HepG2 (cell line): ENCODE results near the gene PTPRD. TPM values are rescaled to one million over a fixed set of nuclear protein-coding genes. Genes with fewer than 3 reads are reported as not detected.

ENCODE experiments used
- ATAC-seq: fragments of 200-7000 bp; cut with Tn5 transposase; 3 replicates; pipeline ENCODE4 v1.9.1; 2020; ENCODE audit warnings: mild to moderate bottlenecking, moderate library complexity
- BruUV-seq: library from RNA; stranded (reverse); fragments of 400-500 nt; replicated peaks from 2 replicates; lab custom pipeline; 2021; lab: Mats Ljungman, UMichigan
- CTCF ChIA-PET: fragments of 300-600 bp; formaldehyde crosslinking; extraction: SDS; loops from one replicate; lab custom pipeline; 2021; ENCODE audit warnings: low total read pairs, inconsistent platforms, low intra/inter-chr PET ratio; lab: Yijun Ruan, JAX
- POLR2A ChIA-PET: fragments of 350-600 bp; sonication (Branson Sonifier 250); formaldehyde crosslinking; loops from one replicate; lab custom pipeline; 2020; ENCODE audit warnings: antibody characterized with exemption, inconsistent platforms; lab: Yijun Ruan, JAX
- DNase-seq: peaks from one replicate; pipeline ENCODE4 v3.0.0-alpha.2; 2015; ENCODE audit warnings: low spot score
- FAIRE-seq: peaks from 3 replicates; lab custom pipeline; 2011; peaks lifted over from hg19 to GRCh38; lab: Jason Lieb, UNC
- H2AFZ ChIP-seq: one replicate; pipeline ENCODE4 v1.6.1; 2011; ENCODE audit warnings: low read length, inconsistent platforms
- H3K27ac ChIP-seq: fragments of 300-600 bp; 3 replicates; pipeline ENCODE4 v1.8.0; 2011; ENCODE audit warnings: mixed run types, mild to moderate bottlenecking, mixed read lengths, low read length, inconsistent platforms; ENCODE audit not compliant: insufficient read depth; ENCODE audit errors: extremely low read length
- H3K27me3 ChIP-seq, 2 experiments: fragments of 200-600 bp in 1 of 2; 2 replicates in 1 of 2; 3 replicates in 1 of 2; pipeline versions ENCODE4 v1.6.0 to v1.8.0; 2011; ENCODE audit warnings: low read length in 2 of 2, mild to moderate bottlenecking in 2 of 2, moderate library complexity in 2 of 2, inconsistent platforms in 1 of 2; ENCODE audit not compliant: insufficient read depth in 2 of 2, control insufficient read depth in 1 of 2
- H3K36me3 ChIP-seq, 2 experiments: fragments of 200-600 bp in 1 of 2; replicated peaks in 1 of 2; 2 replicates in 1 of 2; 3 replicates in 1 of 2; pipeline versions ENCODE4 v1.5.1 to v1.8.0; 2011; ENCODE audit warnings: low read length in 2 of 2, inconsistent platforms in 1 of 2; ENCODE audit not compliant: insufficient read depth in 2 of 2, control insufficient read depth in 1 of 2
- H3K4me1 ChIP-seq: 2 replicates; pipeline ENCODE4 v1.5.1; 2012; ENCODE audit warnings: low read length, inconsistent platforms; ENCODE audit not compliant: insufficient read depth
- H3K4me2 ChIP-seq: 2 replicates; pipeline ENCODE4 v1.6.0; 2011; ENCODE audit warnings: low read depth, low read length, inconsistent platforms
- H3K4me3 ChIP-seq, 3 experiments: fragments of 200-600 bp in 1 of 3; sonication (generic), shearing (Covaris generic) in 1 of 3; replicated peaks in 1 of 3; 2 replicates each; pipeline ENCODE4 v1.5.1; 2011 to 2016; ENCODE audit warnings: low read length in 3 of 3, inconsistent platforms in 2 of 3, low read depth in 2 of 3, mild to moderate bottlenecking in 2 of 3, control low read depth in 1 of 3, mixed read lengths in 1 of 3; ENCODE audit not compliant: insufficient read depth in 1 of 3
- H3K79me2 ChIP-seq: one replicate; pipeline ENCODE4 v1.6.1; 2011; ENCODE audit warnings: low read length, inconsistent platforms; ENCODE audit not compliant: insufficient read depth
- H3K9ac ChIP-seq: 2 replicates; pipeline ENCODE4 v1.6.0; 2011; ENCODE audit warnings: mild to moderate bottlenecking, low read depth, low read length, inconsistent platforms; ENCODE audit not compliant: insufficient read depth
- H3K9me3 ChIP-seq: 2 replicates; pipeline ENCODE4 v1.5.1; 2012; ENCODE audit warnings: mild to moderate bottlenecking, low read length
- H4K20me1 ChIP-seq: 2 replicates; pipeline ENCODE4 v1.6.0; 2011; ENCODE audit warnings: inconsistent platforms, mild to moderate bottlenecking, low read length, moderate library complexity; ENCODE audit not compliant: insufficient read depth
- DBP ChIP-seq: sonication (generic); formaldehyde crosslinking; IDR thresholded peaks from 2 replicates; pipeline ENCODE4 v1.4.0; 2020; ENCODE audit warnings: missing genetic modification reagents; ENCODE audit errors: not compliant biosample characterization
- ELF1 ChIP-seq: sonication (generic); formaldehyde crosslinking; IDR thresholded peaks from 2 replicates; pipeline ENCODE4 v1.4.0; 2020; ENCODE audit warnings: missing genetic modification reagents
- FOXC1 ChIP-seq: sonication (generic); formaldehyde crosslinking; IDR thresholded peaks from 2 replicates; pipeline ENCODE4 v1.8.0; 2022; ENCODE audit warnings: mild to moderate bottlenecking, missing genetic modification reagents, borderline replicate concordance
- FOXP1 ChIP-seq, 2 experiments: fragments of 450-650 bp in 1 of 2; IDR thresholded peaks; 2 replicates each; pipeline ENCODE4 v1.6.1; 2017 to 2018; ENCODE audit warnings: antibody characterized with exemption in 1 of 2
- HMG20A ChIP-seq: IDR thresholded peaks from 2 replicates; pipeline ENCODE4 v1.6.1; 2016; ENCODE audit warnings: borderline replicate concordance
- KMT2A ChIP-seq: sonication (generic); formaldehyde crosslinking; IDR thresholded peaks from 2 replicates; pipeline ENCODE4 v1.4.0; 2020; ENCODE audit warnings: missing genetic modification reagents
- ONECUT2 ChIP-seq: sonication (generic); formaldehyde crosslinking; IDR thresholded peaks from 2 replicates; pipeline ENCODE4 v1.4.0; 2020; ENCODE audit warnings: missing genetic modification reagents
- PITX1 ChIP-seq: sonication (generic); formaldehyde crosslinking; IDR thresholded peaks from 2 replicates; pipeline ENCODE4 v1.5.1; 2020; ENCODE audit warnings: mild to moderate bottlenecking, missing genetic modification reagents
- RARG ChIP-seq: sonication (generic); formaldehyde crosslinking; IDR thresholded peaks from 2 replicates; pipeline ENCODE4 v1.4.0; 2020; ENCODE audit warnings: low read depth, mild to moderate bottlenecking, missing genetic modification reagents
- RELA ChIP-seq: sonication (generic); formaldehyde crosslinking; IDR thresholded peaks from 2 replicates; pipeline ENCODE4 v1.4.0; 2020; ENCODE audit warnings: missing genetic modification reagents
- SMC3 ChIP-seq: IDR thresholded peaks from 2 replicates; pipeline ENCODE4 v1.6.1; 2011; ENCODE audit warnings: low read length, improper control_type of control experiment
- SSRP1 ChIP-seq: IDR thresholded peaks from 2 replicates; pipeline ENCODE4 v1.6.1; 2016; ENCODE audit warnings: control low read depth
- ZBTB20 ChIP-seq: sonication (generic); formaldehyde crosslinking; IDR thresholded peaks from 2 replicates; pipeline ENCODE4 v1.8.1; 2023; ENCODE audit warnings: missing genetic modification reagents, low read depth, mild to moderate bottlenecking, borderline replicate concordance
- ZC3H13 ChIP-seq: sonication (generic); formaldehyde crosslinking; IDR thresholded peaks from 2 replicates; pipeline ENCODE4 v1.8.1; 2023; ENCODE audit warnings: mild to moderate bottlenecking, missing genetic modification reagents, moderate library complexity
- ZNF101 ChIP-seq: sonication (generic); formaldehyde crosslinking; IDR thresholded peaks from 2 replicates; pipeline ENCODE4 v1.4.0; 2020; ENCODE audit warnings: mild to moderate bottlenecking, low read depth, missing genetic modification reagents, borderline replicate concordance
- ZNF225 ChIP-seq: sonication (generic); formaldehyde crosslinking; IDR thresholded peaks from 2 replicates; pipeline ENCODE4 v1.4.0; 2020; ENCODE audit warnings: mild to moderate bottlenecking, missing genetic modification reagents
- ZNF264 ChIP-seq: sonication (generic); formaldehyde crosslinking; IDR thresholded peaks from 2 replicates; pipeline ENCODE4 v1.4.0; 2020; ENCODE audit warnings: missing genetic modification reagents
- ZNF296 ChIP-seq: sonication (generic); formaldehyde crosslinking; conservative IDR thresholded peaks from 2 replicates; pipeline ENCODE4 v1.5.0; 2020; ENCODE audit warnings: mild to moderate bottlenecking, missing genetic modification reagents
- ZNF484 ChIP-seq: sonication (generic); formaldehyde crosslinking; IDR thresholded peaks from 2 replicates; pipeline ENCODE4 v1.5.1; 2020; ENCODE audit warnings: mild to moderate bottlenecking, low read depth, missing genetic modification reagents, borderline replicate concordance
- ZNF546 ChIP-seq: sonication (generic); formaldehyde crosslinking; conservative IDR thresholded peaks from 2 replicates; pipeline ENCODE4 v1.8.1; 2023; ENCODE audit warnings: mild to moderate bottlenecking, missing genetic modification reagents
- ZNF570 ChIP-seq: sonication (generic); formaldehyde crosslinking; IDR thresholded peaks from 2 replicates; pipeline ENCODE4 v1.4.0; 2020; ENCODE audit warnings: mild to moderate bottlenecking, missing genetic modification reagents, borderline replicate concordance
- ZSCAN20 ChIP-seq: sonication (generic); formaldehyde crosslinking; IDR thresholded peaks from 2 replicates; pipeline ENCODE4 v1.4.0; 2020; ENCODE audit warnings: missing genetic modification reagents, mild to moderate bottlenecking, borderline replicate concordance
- WGBS: methylation state at CpG from one replicate; pipeline ENCODE4 v1.1.6; 2017; ENCODE audit warnings: low lambda C conversion rate; 5-methylcytosine and 5-hydroxymethylcytosine counted together
- in situ Hi-C: cut with HindIII; loops from 2 replicates; pipeline ENCODE4 v1.10.0; 2017; ENCODE audit warnings: low pct_unique_long_range_greater_than_20kb; ENCODE audit not compliant: extremely low pct_ligation_motif_present
- intact Hi-C: fragments of 100-400 bp; cut with micrococcal nuclease; formaldehyde crosslinking; loops from one replicate; pipeline ENCODE4 v1.10.0; 2022; ENCODE audit not compliant: unreplicated experiment
- polyA plus RNA-seq, 8 experiments: library from polyadenylated mRNA; depleted of rRNA in 3 of 8; stranded (reverse) in 7 of 8; unstranded in 1 of 8; fragments of >200 nt; fragmentation: Illumina TruSeq in 4 of 8; extraction: Trizol in 4 of 8; gene quantifications; 2 replicates each; pipeline versions ENCODE4 v1.2.1 to v1.2.3, GENCODE V29; 2011 to 2016; ENCODE audit warnings: low read depth in 4 of 8, missing spikeins in 1 of 8, mixed read lengths in 1 of 8; ENCODE audit not compliant: insufficient read depth in 1 of 8
- total RNA-seq, 5 experiments: library from RNA; depleted of rRNA; stranded (reverse); fragments of >200 nt; fragmentation: Illumina TruSeq; extraction: Trizol; gene quantifications; 2 replicates each; pipeline ENCODE4 v1.2.3, GENCODE V29; 2016; ENCODE audit warnings: low read depth in 1 of 5

PTPRD gene
- total and polyA plus RNA-seq, 2 of the 13 experiments (the other 11 are each of a cell fraction or from before 2014, with no cell fraction given) = 0.05 TPM; not detected in 1

GRCh38 chr9:8738945-8739344, 1873.9 kb downstream of the PTPRD start:
- no TSS peak for BruUV-seq
- no peak overlapping the region for H3K4me2 ChIP-seq
- TF ChIP-seq ZSCAN20 (no peak), ZNF570 (no peak), HMG20A (CRISPR knock-in tag) (no peak), ZBTB20 (no peak)
- H3K4me3 ChIP-seq = no peak overlapping the region
- no peaks in the 10 kb centered on the region for H3K36me3 ChIP-seq
- no peaks in the 10 kb centered on the region for H3K9me3 ChIP-seq
- H3K27me3 ChIP-seq = no peaks in the 10 kb centered on the region
- FAIRE-seq = no peak
- ChIA-PET CTCF (no interaction called here), POLR2A (no interaction called here)
- H3K9ac ChIP-seq = no peak overlapping the region
- intact Hi-C loops (no loop called here), in situ Hi-C loops (no loop called here)
- H2AFZ ChIP-seq = no peak overlapping the region
- no peak for ATAC-seq
- no peaks in the 10 kb centered on the region for H4K20me1 ChIP-seq
- no peaks in the 10 kb centered on the region for H3K79me2 ChIP-seq
- no peaks in the 10 kb centered on the region for H3K4me1 ChIP-seq
- WGBS = 0% methylated on average over 2 of the region's 2 CpGs
- no peak for DNase-seq
- H3K27ac ChIP-seq = no peak overlapping the region

GRCh38 chr9:8736805-8737204, 1876.0 kb downstream of the PTPRD start:
- intact Hi-C loops = no loop called here
- TF ChIP-seq ZNF546 (CRISPR knock-in tag) (no peak), FOXC1 (no peak), DBP (CRISPR knock-in tag) (no peak), ZNF484 (CRISPR knock-in tag) (no peak), SMC3 (no peak), ELF1 (CRISPR knock-in tag) (no peak), ONECUT2 (CRISPR knock-in tag) (no peak), KMT2A (no peak), ZNF264 (CRISPR knock-in tag) (no peak), SSRP1 (CRISPR knock-in tag) (no peak), PITX1 (CRISPR knock-in tag) (no peak), RARG (CRISPR knock-in tag) (no peak), ZNF296 (CRISPR knock-in tag) (no peak), ZNF101 (CRISPR knock-in tag) (no peak), ZC3H13 (CRISPR knock-in tag) (no peak), RELA (CRISPR knock-in tag) (no peak), FOXP1 (IDR thresholded peaks at IDR 0.05) (no peak), FOXP1 (CRISPR knock-in tag; IDR thresholded peaks at IDR 0.05) (no peak), ZNF225 (no peak)
- no TSS peak for BruUV-seq
- WGBS = 13% methylated on average over 5 of the region's 5 CpGs
- no peaks in the 10 kb centered on the region for H3K36me3 ChIP-seq
- no peak overlapping the region for H3K9ac ChIP-seq
- ChIA-PET POLR2A (no interaction called here), CTCF (no interaction called here)
- H3K9me3 ChIP-seq = no peaks in the 10 kb centered on the region
- no peak overlapping the region for H3K27ac ChIP-seq
- H3K4me2 ChIP-seq = no peak overlapping the region
- H3K4me1 ChIP-seq = no peaks in the 10 kb centered on the region
- ATAC-seq = no peak
- no peaks in the 10 kb centered on the region for H4K20me1 ChIP-seq
- no peak overlapping the region for H3K4me3 ChIP-seq
- no peak for DNase-seq
- H2AFZ ChIP-seq = no peak overlapping the region
- H3K27me3 ChIP-seq = no peaks in the 10 kb centered on the region
- no peaks in the 10 kb centered on the region for H3K79me2 ChIP-seq
- in situ Hi-C loops = no loop called here
- no peak for FAIRE-seq
